CD14-positive monocyte (primary cell): ENCODE results near the gene EN2. TPM values are rescaled to one million over a fixed set of nuclear protein-coding genes. Genes with fewer than 3 reads are reported as not detected.

Experiments
- DNase-seq, 3 donors: peaks; one replicate each; pipeline ENCODE4 v3.0.0-alpha.2; 2011 to 2022
- H2AFZ ChIP-seq: 2 replicates; pipeline ENCODE4 v1.6.0; 2012; ENCODE audit warnings: mild to moderate bottlenecking, low read depth, low read length, inconsistent platforms; ENCODE audit not compliant: insufficient read depth, poor library complexity, severe bottlenecking
- H3K27ac ChIP-seq, 2 donors: 1 replicate in 1 of 2; 2 replicates in 1 of 2; pipeline ENCODE4 v1.5.1; 2012 to 2013; ENCODE audit warnings: low read length in 2 of 2, control low read depth in 1 of 2, inconsistent platforms in 1 of 2, low read depth in 1 of 2, mild to moderate bottlenecking in 1 of 2
- H3K27me3 ChIP-seq, 2 donors: one replicate each; pipeline versions ENCODE4 v1.6.0 to v1.6.1; 2011 to 2013; ENCODE audit warnings: low read length in 2 of 2; ENCODE audit not compliant: control insufficient read depth in 2 of 2, insufficient read depth in 2 of 2
- H3K36me3 ChIP-seq, 2 donors: replicated peaks in 1 of 2; 1 replicate in 1 of 2; 2 replicates in 1 of 2; pipeline versions ENCODE4 v1.5.1 to v1.6.1; 2012 to 2013; ENCODE audit warnings: low read length in 2 of 2, control low read depth in 1 of 2, inconsistent platforms in 1 of 2, mild to moderate bottlenecking in 1 of 2; ENCODE audit not compliant: insufficient read depth in 2 of 2, control insufficient read depth in 1 of 2
- H3K4me1 ChIP-seq, 2 donors: 1 replicate in 1 of 2; 2 replicates in 1 of 2; pipeline versions ENCODE4 v1.5.1 to v1.6.1; 2012 to 2013; ENCODE audit warnings: low read length in 2 of 2, control low read depth in 1 of 2, inconsistent platforms in 1 of 2, mild to moderate bottlenecking in 1 of 2, moderate library complexity in 1 of 2; ENCODE audit not compliant: insufficient read depth in 2 of 2, control insufficient read depth in 1 of 2
- H3K4me2 ChIP-seq: replicated peaks from 2 replicates; pipeline ENCODE3; 2012; ENCODE audit warnings: low read length, moderate library complexity, mild to moderate bottlenecking; ENCODE audit not compliant: poor library complexity, severe bottlenecking; ENCODE audit errors: extremely low read depth
- H3K4me3 ChIP-seq, 3 experiments: fragments of 200-600 bp in 1 of 3; sonication (generic) in 1 of 3; replicated peaks in 1 of 3; 1 replicate in 2 of 3; 2 replicates in 1 of 3; pipeline ENCODE4 v1.5.1; 2011 to 2013; ENCODE audit warnings: low read length in 3 of 3, mild to moderate bottlenecking in 3 of 3, control low read depth in 2 of 3, low read depth in 2 of 3, inconsistent platforms in 1 of 3, moderate library complexity in 1 of 3
- H3K79me2 ChIP-seq: 2 replicates; pipeline ENCODE4 v1.6.0; 2012; ENCODE audit warnings: mild to moderate bottlenecking, control low read depth, inconsistent platforms, low read length, moderate library complexity; ENCODE audit not compliant: insufficient read depth
- H3K9ac ChIP-seq: 2 replicates; pipeline ENCODE4 v1.6.0; 2017; ENCODE audit warnings: low read length, mild to moderate bottlenecking; ENCODE audit not compliant: insufficient read depth, poor library complexity, severe bottlenecking
- H3K9me3 ChIP-seq, 2 donors: replicated peaks in 1 of 2; 1 replicate in 1 of 2; 2 replicates in 1 of 2; pipeline versions ENCODE4 v1.5.1 to v1.6.1; 2012 to 2013; ENCODE audit warnings: low read length in 2 of 2, control low read depth in 1 of 2; ENCODE audit not compliant: control insufficient read depth in 1 of 2, insufficient read depth in 1 of 2
- H4K20me1 ChIP-seq: 2 replicates; pipeline ENCODE4 v1.6.0; 2012; ENCODE audit warnings: mild to moderate bottlenecking, low read length, control low read depth, moderate library complexity; ENCODE audit not compliant: insufficient read depth
- H3K27ac Mint-ChIP-seq, 7 donors: one replicate each; pipeline ENCODE4 v1.8.0; 2020; ENCODE audit warnings: mild to moderate bottlenecking in 7 of 7, mixed read lengths in 7 of 7, moderate library complexity in 6 of 7, inconsistent platforms in 2 of 7
- H3K27me3 Mint-ChIP-seq, 3 donors: one replicate each; pipeline ENCODE4 v1.8.0; 2021 to 2022; ENCODE audit warnings: low read depth in 3 of 3, mild to moderate bottlenecking in 3 of 3, mixed read lengths in 3 of 3, moderate library complexity in 3 of 3, inconsistent platforms in 1 of 3
- H3K36me3 Mint-ChIP-seq, 2 donors: one replicate each; pipeline ENCODE4 v1.8.0; 2020; ENCODE audit warnings: mixed read lengths in 2 of 2, inconsistent platforms in 1 of 2, mild to moderate bottlenecking in 1 of 2
- H3K4me1 Mint-ChIP-seq: one replicate; pipeline ENCODE4 v1.8.0; 2020; ENCODE audit warnings: mild to moderate bottlenecking, mixed read lengths
- H3K4me3 Mint-ChIP-seq, 2 donors: one replicate each; pipeline ENCODE4 v1.8.0; 2020; ENCODE audit warnings: mild to moderate bottlenecking in 2 of 2, mixed read lengths in 2 of 2, moderate library complexity in 1 of 2
- H3K9me3 Mint-ChIP-seq, 7 donors: one replicate each; pipeline ENCODE4 v1.8.0; 2020 to 2022; ENCODE audit warnings: mixed read lengths in 7 of 7, mild to moderate bottlenecking in 6 of 7, moderate library complexity in 6 of 7, inconsistent platforms in 2 of 7
- CTCF ChIP-seq: fragments of 200-600 bp; IDR thresholded peaks from one replicate; pipeline ENCODE4 v1.8.0; 2022; ENCODE audit warnings: antibody characterized with exemption, mild to moderate bottlenecking
- WGBS: methylation state at CpG from one replicate; pipeline ENCODE4 v1.1.5; 2013; ENCODE audit warnings: missing lambda C conversion rate; ENCODE audit not compliant: insufficient coverage; 5-methylcytosine and 5-hydroxymethylcytosine counted together
- intact Hi-C, 2 donors: fragments of 100-400 bp; cut with micrococcal nuclease; formaldehyde crosslinking; loops; one replicate each; pipeline versions ENCODE4 v1.15.0 to v1.15.1; 2023
- polyA plus RNA-seq, 3 donors: library from polyadenylated mRNA; depleted of rRNA in 1 of 3; unstranded in 2 of 3; stranded (reverse) in 1 of 3; fragments of 300-500 nt in 2 of 3; fragments of >200 nt in 1 of 3; fragmentation: Illumina TruSeq in 2 of 3; gene quantifications; 1 replicate in 2 of 3; 2 replicates in 1 of 3; pipeline ENCODE4 v1.2.3, GENCODE V29; 2012 to 2021

The EN2 gene
- polyA plus RNA-seq, 3 donors, result not detected

GRCh38 chr7:155481764-155482163 is 23.8 kb downstream of the EN2 start:
- Histone ChIP-seq H2AFZ (no peak overlapping the region), H3K4me3 (no peak overlapping the region), H3K27me3 (peaks cover 14 to 46% of the 10 kb centered on the region in 2 donors), H4K20me1 (no peaks in the 10 kb centered on the region), H3K4me1 (no peaks in the 10 kb centered on the region), H3K36me3 (no peaks in the 10 kb centered on the region), H3K79me2 (no peaks in the 10 kb centered on the region), H3K27ac (no peak overlapping the region), H3K9me3 (peaks cover 8 to 11% of the 10 kb centered on the region in 2 donors), H3K9ac (no peak overlapping the region), H3K4me2 (no peak overlapping the region)
- no peak for TF ChIP-seq CTCF
- Mint-ChIP-seq H3K27ac (no peak overlapping the region), H3K27me3 (peaks cover 48 to 83% (median 58%) of the 10 kb centered on the region in 3 donors), H3K9me3 (peaks cover 9 to 16% (median 13%) of the 10 kb centered on the region in 7 donors), H3K4me3 (peak overlapping the region in 1 of 2 donors; percentile 57), H3K36me3 (peaks cover 4 to 7% of the 10 kb centered on the region in 2 donors), H3K4me1 (peaks cover 2% of the 10 kb centered on the region)
- 96% methylated on average over 10 of the region's 11 CpGs for WGBS
- no peak for DNase-seq
- intact Hi-C loops, result no loop called here

GRCh38 chr7:155482511-155483183 is 24.7 kb downstream of the EN2 start:
- H3K36me3 Mint-ChIP-seq, result peaks cover 4 to 7% of the 10 kb centered on the region in 2 donors
- H3K4me1 Mint-ChIP-seq, result peaks cover 2% of the 10 kb centered on the region
- H3K27ac Mint-ChIP-seq, result no peak overlapping the region
- H3K4me1 ChIP-seq, result no peaks in the 10 kb centered on the region
- peaks cover 8 to 11% of the 10 kb centered on the region in 2 donors for H3K9me3 ChIP-seq
- no peaks in the 10 kb centered on the region for H4K20me1 ChIP-seq
- 62% methylated on average over 12 of the region's 17 CpGs for WGBS
- TF ChIP-seq CTCF, result no peak
- H3K9ac ChIP-seq, result no peak overlapping the region
- H3K9me3 Mint-ChIP-seq, result peaks cover 9 to 16% (median 12%) of the 10 kb centered on the region in 7 donors
- no peak overlapping the region for H3K27ac ChIP-seq
- no peak overlapping the region for H3K4me3 ChIP-seq
- no peak overlapping the region for H3K4me2 ChIP-seq
- peak overlapping the region in 1 of 2 donors; percentile 68 for H3K4me3 Mint-ChIP-seq
- intact Hi-C loops, result no loop called here
- peaks cover 43 to 82% (median 52%) of the 10 kb centered on the region in 3 donors for H3K27me3 Mint-ChIP-seq
- H2AFZ ChIP-seq, result no peak overlapping the region
- no peaks in the 10 kb centered on the region for H3K36me3 ChIP-seq
- H3K79me2 ChIP-seq, result no peaks in the 10 kb centered on the region
- H3K27me3 ChIP-seq, result peaks cover 7 to 50% of the 10 kb centered on the region in 2 donors
- DNase-seq, result no peak
